Suprapubic skin (tissue), 4 donors: ENCODE data around the gene EPS15.

Experiments used
- CTCF ChIP-seq, 2 donors: fragments of 200-600 bp in 1 of 2; fragments of 450-650 bp in 1 of 2; sonication (generic) in 1 of 2; IDR thresholded peaks; one replicate each; pipeline ENCODE4 v1.5.1; 2016 to 2019; ENCODE audit warnings: antibody characterized with exemption in 2 of 2, mild to moderate bottlenecking in 1 of 2, moderate library complexity in 1 of 2
- EP300 ChIP-seq: sonication (generic); formaldehyde crosslinking; IDR thresholded peaks from one replicate; pipeline ENCODE4 v1.6.1; 2017; ENCODE audit warnings: antibody characterized with exemption
- POLR2A ChIP-seq, 2 donors: fragments of 450-650 bp; IDR thresholded peaks; one replicate each; pipeline ENCODE4 v1.6.1; 2017; ENCODE audit warnings: antibody characterized with exemption in 2 of 2, mild to moderate bottlenecking in 2 of 2, moderate library complexity in 2 of 2
- POLR2AphosphoS5 ChIP-seq, 3 donors: sonication (generic); formaldehyde crosslinking; IDR thresholded peaks; one replicate each; pipeline ENCODE4 v1.6.1; 2017; ENCODE audit warnings: antibody characterized with exemption in 3 of 3

DNA sequence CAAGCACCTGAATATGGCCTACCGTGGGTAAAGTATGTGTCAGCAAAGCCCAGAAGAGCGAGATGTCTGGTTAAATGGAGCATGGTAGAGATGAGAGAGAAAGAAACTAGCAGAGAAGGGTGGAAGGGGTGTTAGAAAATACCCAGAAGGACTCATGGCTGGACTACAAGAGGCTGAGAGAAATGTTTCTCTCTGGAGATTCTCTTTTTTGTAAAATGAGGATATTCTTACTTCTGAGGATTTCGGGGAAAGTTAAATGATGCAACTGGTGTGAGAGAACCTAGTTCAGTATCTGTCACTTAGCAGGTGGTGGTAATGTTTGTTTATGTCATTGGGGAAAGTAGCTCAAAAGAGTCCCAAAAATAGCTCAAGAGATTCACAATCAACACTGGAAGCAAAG is 7.2 kb upstream of the EPS15 start:
- TF ChIP-seq CTCF (IDR thresholded peaks at IDR 0.05), result no peak
- no peak for TF ChIP-seq POLR2A (IDR thresholded peaks at IDR 0.05)
- no peak for TF ChIP-seq POLR2AphosphoS5 (IDR thresholded peaks at IDR 0.05)
- no peak for TF ChIP-seq EP300
